PC-3 (cell line): ENCODE results near the gene ITCH.

ENCODE experiments used
- EZH2 ChIP-seq: fragments of 300-600 bp; sonication (generic); IDR thresholded peaks from one replicate; pipeline ENCODE4 v1.6.1; 2017; ENCODE audit warnings: antibody characterized with exemption, mild to moderate bottlenecking, low read length; ENCODE audit not compliant: unreplicated experiment
- EZH2phosphoT487 ChIP-seq: fragments of 300-600 bp; sonication (generic); IDR thresholded peaks from 2 replicates; pipeline ENCODE4 v1.6.1; 2018; ENCODE audit warnings: mild to moderate bottlenecking, antibody characterized with exemption, low read length, borderline replicate concordance
- TF ChIP-seq, protein P1 (sequence below): fragments of 300-600 bp; sonication (generic); conservative IDR thresholded peaks from 2 replicates; pipeline ENCODE4 v1.5.1; 2017; ENCODE audit warnings: antibody characterized with exemption, low read depth, mild to moderate bottlenecking, low read length

DNA sequence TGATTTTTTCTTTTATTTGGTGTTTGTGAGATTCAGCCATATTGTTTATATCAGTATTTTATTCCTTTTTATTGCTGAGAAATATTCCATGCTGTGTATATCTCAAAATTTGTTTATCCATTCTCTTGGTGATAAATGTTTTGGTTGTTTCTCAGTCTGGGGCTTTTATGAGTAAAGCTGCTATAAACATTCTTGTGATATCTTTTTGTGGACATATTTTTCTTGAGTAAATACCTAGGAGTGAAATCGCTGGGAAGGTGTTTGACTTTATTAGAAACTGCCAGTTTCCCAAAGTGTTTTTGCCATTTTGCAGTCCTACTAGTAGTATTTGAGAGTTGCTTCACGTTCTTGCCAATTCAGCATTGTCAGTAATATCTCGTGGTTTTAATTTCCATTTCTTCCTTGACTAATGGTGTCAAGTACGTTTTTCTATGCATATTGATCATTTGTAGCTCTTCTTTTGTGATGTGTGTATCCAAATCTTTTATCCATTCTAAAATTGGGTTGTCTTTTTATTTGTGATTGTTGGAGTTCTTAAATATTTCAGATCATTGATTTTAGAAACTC, 122.1 kb downstream of the ITCH start:
- TF ChIP-seq, protein P1, sequence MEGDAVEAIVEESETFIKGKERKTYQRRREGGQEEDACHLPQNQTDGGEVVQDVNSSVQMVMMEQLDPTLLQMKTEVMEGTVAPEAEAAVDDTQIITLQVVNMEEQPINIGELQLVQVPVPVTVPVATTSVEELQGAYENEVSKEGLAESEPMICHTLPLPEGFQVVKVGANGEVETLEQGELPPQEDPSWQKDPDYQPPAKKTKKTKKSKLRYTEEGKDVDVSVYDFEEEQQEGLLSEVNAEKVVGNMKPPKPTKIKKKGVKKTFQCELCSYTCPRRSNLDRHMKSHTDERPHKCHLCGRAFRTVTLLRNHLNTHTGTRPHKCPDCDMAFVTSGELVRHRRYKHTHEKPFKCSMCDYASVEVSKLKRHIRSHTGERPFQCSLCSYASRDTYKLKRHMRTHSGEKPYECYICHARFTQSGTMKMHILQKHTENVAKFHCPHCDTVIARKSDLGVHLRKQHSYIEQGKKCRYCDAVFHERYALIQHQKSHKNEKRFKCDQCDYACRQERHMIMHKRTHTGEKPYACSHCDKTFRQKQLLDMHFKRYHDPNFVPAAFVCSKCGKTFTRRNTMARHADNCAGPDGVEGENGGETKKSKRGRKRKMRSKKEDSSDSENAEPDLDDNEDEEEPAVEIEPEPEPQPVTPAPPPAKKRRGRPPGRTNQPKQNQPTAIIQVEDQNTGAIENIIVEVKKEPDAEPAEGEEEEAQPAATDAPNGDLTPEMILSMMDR: no peak
- TF ChIP-seq EZH2 (no peak), EZH2phosphoT487 (no peak)
